Measurements from ENCODE around the gene EPHB3. TPM values are rescaled to one million over a fixed set of nuclear protein-coding genes. Genes with fewer than 3 reads are reported as not detected.
A peak's percentile ranks its signal among the peaks of the same experiment; 100 is the strongest.

Gene EPHB3
- polyA plus RNA-seq, 2 of the 4 experiments (the other 2 are of a cell fraction) = 0.36 to 0.50 TPM

- no peak overlapping the region for H3K27ac ChIP-seq
- no peak overlapping the region for H3K4me3 ChIP-seq
- TF ChIP-seq CBX2 (IDR thresholded peaks at IDR 0.05; ENCODE audit: borderline replicate concordance, low read depth) (no peak), RAD21 (conservative IDR thresholded peaks at IDR 0.05 in 1 of 2, IDR thresholded peaks at IDR 0.05 in 1 of 2) (peak; percentile 36 to 47; a peak in 4 of 5 replicates), SMC3 (IDR thresholded peaks at IDR 0.05) (0 out of 3 replicates have a peak, but pooled peaks have one; percentile 34), CTCF (IDR thresholded peaks at IDR 0.05) (peak; percentile 52)
- ATAC-seq = peak in 1 of 2 experiments; percentile 60; a peak in 3 of 6 replicates
- WGBS (ENCODE audit: missing lambda C conversion rate) = 36% methylated on average over 12 of the region's 14 CpGs
- peak; percentile 36 to 64 for DNase-seq (ENCODE audit: low read depth in 1 of 2, low spot score in 1 of 2)
- H3K4me2 ChIP-seq = no peak overlapping the region
- H3K4me1 ChIP-seq = no peaks in the 10 kb centered on the region
- ChIA-PET CTCF (interaction anchor here (0.5 to 11.1 kb wide), 23 partner anchors 11 to 192 kb away, joined by 3 to 171 read pairs (median 4); partner anchors contain the start of genes EPHB3 and THPO), POLR2A (no interaction called here)
- no peak for FAIRE-seq
- no peaks in the 10 kb centered on the region for H3K9me3 ChIP-seq
Measured at GRCh38 chr3:184540777-184541681, 20.6 kb upstream of the EPHB3 start.

- FAIRE-seq (no peak), ATAC-seq (no peak), DNase-seq (ENCODE audit: low read depth in 1 of 2, low spot score in 1 of 2) (no peak)
- WGBS (ENCODE audit: missing lambda C conversion rate) = 44% methylated on average over 15 of the region's 16 CpGs
- no peak for TF ChIP-seq REST (IDR thresholded peaks at IDR 0.05)
- no peak for TF ChIP-seq RCOR1 (IDR thresholded peaks at IDR 0.05; ENCODE audit: low read depth, low read length)
- TF ChIP-seq CEBPB (IDR thresholded peaks at IDR 0.05) = no peak
- no peak for TF ChIP-seq SREBF2 (IDR thresholded peaks at IDR 0.05)
- no peak for TF ChIP-seq ZC3H11A (IDR thresholded peaks at IDR 0.05)
- no peak for TF ChIP-seq MAFK (IDR thresholded peaks at IDR 0.05; ENCODE audit: partially characterized antibody)
- CTCF ChIA-PET = interaction anchor here (1.0 to 11.1 kb wide), 16 partner anchors 12 to 271 kb away, joined by 3 to 171 read pairs (median 6); partner anchors contain the start of genes EPHB3 and THPO
- no peak overlapping the region for H3K27ac ChIP-seq
- H3K4me1 ChIP-seq = no peaks in the 10 kb centered on the region
- POLR2A ChIA-PET = no interaction called here
- H3K4me2 ChIP-seq = no peak overlapping the region
- H3K4me3 ChIP-seq = no peak overlapping the region
- no peaks in the 10 kb centered on the region for H3K9me3 ChIP-seq
Measured at GRCh38 chr3:184541886-184542562, 19.6 kb upstream of the EPHB3 start.

- CTCF ChIA-PET = interaction anchor here (1.0 to 11.1 kb wide), 11 partner anchors 12 to 271 kb away, joined by 4 to 171 read pairs (median 6); partner anchors contain the start of genes EPHB3 and THPO
- no peaks in the 10 kb centered on the region for H3K9me3 ChIP-seq
- DNase-seq (ENCODE audit: low read depth in 1 of 2, low spot score in 1 of 2) (no peak), FAIRE-seq (no peak), ATAC-seq (no peak)
- H3K27ac ChIP-seq = no peak overlapping the region
- POLR2A ChIA-PET = no interaction called here
- no peak overlapping the region for H3K4me3 ChIP-seq
- H3K4me2 ChIP-seq = no peak overlapping the region
- WGBS (ENCODE audit: missing lambda C conversion rate) = 6% methylated on average over 2 of the region's 4 CpGs
- TF ChIP-seq CHD4 (IDR thresholded peaks at IDR 0.05; ENCODE audit: borderline replicate concordance) (no peak), CEBPB (IDR thresholded peaks at IDR 0.05) (no peak), MAZ (IDR thresholded peaks at IDR 0.05; ENCODE audit: borderline replicate concordance, low read depth, low read length) (no peak), NR3C1 (IDR thresholded peaks at IDR 0.05) (no peak), NPAS2 (CRISPR knock-in tag; IDR thresholded peaks at IDR 0.05; ENCODE audit: borderline replicate concordance) (no peak), JUN (IDR thresholded peaks at IDR 0.05) (no peak), SREBF2 (IDR thresholded peaks at IDR 0.05) (no peak), KDM5A (IDR thresholded peaks at IDR 0.05) (no peak), MAFK (IDR thresholded peaks at IDR 0.05; ENCODE audit: partially characterized antibody) (no peak), EP300 (IDR thresholded peaks at IDR 0.05) (no peak), PHF8 (IDR thresholded peaks at IDR 0.05; ENCODE audit: borderline replicate concordance, low read depth) (no peak), HOXB5 (CRISPR knock-in tag; IDR thresholded peaks at IDR 0.05) (no peak)
- H3K4me1 ChIP-seq = no peaks in the 10 kb centered on the region
Measured at GRCh38 chr3:184542577-184542976, 19.0 kb upstream of the EPHB3 start.
